HCT116 (cell line): ENCODE data around the gene NAGA. TPM values are rescaled to one million over a fixed set of nuclear protein-coding genes. Genes with fewer than 3 reads are reported as not detected.

Source experiments
- ATAC-seq: fragments of 200-7000 bp; cut with Tn5 transposase; 2 replicates; pipeline ENCODE4 v1.9.1; 2020; ENCODE audit warnings: mild to moderate bottlenecking, moderate library complexity
- BruUV-seq: library from RNA; stranded (reverse); fragments of 400-500 nt; replicated peaks from 2 replicates; lab custom pipeline; 2021; lab: Mats Ljungman, UMichigan
- CTCF ChIA-PET: fragments of 300-600 bp; sonication (Branson Sonifier 250); formaldehyde crosslinking; loops from one replicate; lab custom pipeline; 2021; ENCODE audit warnings: antibody characterized with exemption; lab: Charles Lee
- POLR2A ChIA-PET: fragments of 300-600, 350-600 bp; sonication (Branson Sonifier 250); formaldehyde crosslinking; loops from one replicate; lab custom pipeline; 2021; ENCODE audit warnings: antibody characterized with exemption; lab: Charles Lee
- RAD21 ChIA-PET, 2 experiments: fragments of 300-600 bp; sonication (Branson Sonifier 250); formaldehyde crosslinking; loops; one replicate each; lab custom pipeline; 2023; ENCODE audit warnings: low total read pairs in 2 of 2; ENCODE audit not compliant: uncharacterized antibody in 2 of 2, unreplicated experiment in 2 of 2, low non-redundant PET in 1 of 2; lab: Charles Lee
- DNase-seq: peaks from one replicate; pipeline ENCODE4 v3.0.0-alpha.2; 2010; ENCODE audit warnings: low read depth, low spot score
- H2AFZ ChIP-seq: fragments of 200-600 bp; shearing (Covaris generic), sonication (generic); 2 replicates; pipeline ENCODE4 v1.6.1; 2017; ENCODE audit warnings: low read depth, mixed run types, mixed read lengths, antibody characterized with exemption, low read length; ENCODE audit not compliant: poor library complexity, severe bottlenecking
- H3K27ac ChIP-seq: 2 replicates; pipeline ENCODE4 v1.5.1; 2012; ENCODE audit warnings: low read depth, low read length
- H3K27me3 ChIP-seq: fragments of 200-600 bp; sonication (generic); 2 replicates; pipeline ENCODE4 v1.6.1; 2016; ENCODE audit warnings: mixed run types, low read length, mixed read lengths; ENCODE audit not compliant: insufficient read depth
- H3K36me3 ChIP-seq, 2 experiments: fragments of 200-500 bp in 1 of 2; fragments of 200-600 bp in 1 of 2; sonication (Bioruptor generic) in 1 of 2; sonication (generic) in 1 of 2; 2 replicates each; pipeline versions ENCODE4 v1.5.1 to v1.6.1; 2014 to 2016; ENCODE audit warnings: low read length in 2 of 2, inconsistent platforms in 1 of 2, mixed read lengths in 1 of 2, mixed run types in 1 of 2; ENCODE audit not compliant: insufficient read depth in 2 of 2, control insufficient read depth in 1 of 2
- H3K4me1 ChIP-seq, 2 experiments: fragments of 200-600 bp in 1 of 2; sonication (generic) in 1 of 2; 2 replicates each; pipeline versions ENCODE4 v1.5.1 to v1.6.1; 2012 to 2017; ENCODE audit warnings: low read length in 2 of 2, inconsistent platforms in 1 of 2, mild to moderate bottlenecking in 1 of 2, mixed read lengths in 1 of 2, mixed run types in 1 of 2, moderate library complexity in 1 of 2; ENCODE audit not compliant: insufficient read depth in 2 of 2, control insufficient read depth in 1 of 2
- H3K4me2 ChIP-seq: fragments of 200-600 bp; sonication (generic); 2 replicates; pipeline ENCODE4 v1.6.1; 2017; ENCODE audit warnings: mixed run types, low read length, mixed read lengths
- H3K4me3 ChIP-seq, 2 experiments: fragments of 200-600 bp in 1 of 2; sonication (generic) in 1 of 2; replicated peaks in 1 of 2; 2 replicates each; pipeline ENCODE4 v1.5.1; 2011 to 2016; ENCODE audit warnings: low read length in 2 of 2, control low read depth in 1 of 2, low read depth in 1 of 2, mild to moderate bottlenecking in 1 of 2, mixed read lengths in 1 of 2, mixed run types in 1 of 2
- H3K79me2 ChIP-seq: fragments of 200-600 bp; sonication (generic); 2 replicates; pipeline ENCODE4 v1.6.1; 2017; ENCODE audit warnings: mild to moderate bottlenecking, mixed run types, low read length, moderate library complexity, mixed read lengths; ENCODE audit not compliant: insufficient read depth
- H3K9ac ChIP-seq: fragments of 200-600 bp; sonication (generic); 2 replicates; pipeline ENCODE4 v1.6.1; 2016; ENCODE audit warnings: low read length, mixed read lengths
- H3K9me2 ChIP-seq: fragments of 200-600 bp; sonication (generic), shearing (Covaris generic); 2 replicates; pipeline ENCODE4 v1.6.1; 2017; ENCODE audit warnings: mixed run types, mild to moderate bottlenecking, moderate library complexity; ENCODE audit not compliant: insufficient read depth
- H3K9me3 ChIP-seq, 2 experiments: fragments of 200-500 bp in 1 of 2; fragments of 200-600 bp in 1 of 2; sonication (Bioruptor generic) in 1 of 2; sonication (generic) in 1 of 2; 2 replicates each; pipeline ENCODE4 v1.6.1; 2014 to 2017; ENCODE audit warnings: low read length in 2 of 2, mixed read lengths in 2 of 2, inconsistent platforms in 1 of 2, low read depth in 1 of 2, mild to moderate bottlenecking in 1 of 2, mixed run types in 1 of 2, moderate library complexity in 1 of 2; ENCODE audit not compliant: control insufficient read depth in 1 of 2, insufficient read depth in 1 of 2
- H4K20me1 ChIP-seq: fragments of 200-600 bp; sonication (generic), shearing (Covaris generic); 2 replicates; pipeline ENCODE4 v1.6.1; 2017; ENCODE audit warnings: mixed run types, mild to moderate bottlenecking, moderate library complexity; ENCODE audit not compliant: insufficient read depth
- ATF3 ChIP-seq: IDR thresholded peaks from 2 replicates; pipeline ENCODE4 v1.6.1; 2012
- CBX3 ChIP-seq: IDR thresholded peaks from 2 replicates; pipeline ENCODE4 v1.6.1; 2012; ENCODE audit warnings: low read depth
- CEBPB ChIP-seq: IDR thresholded peaks from 2 replicates; pipeline ENCODE4 v1.6.1; 2012; ENCODE audit warnings: low read depth
- CTCF ChIP-seq, 3 experiments: fragments of 200-600 bp in 1 of 3; sonication (generic) in 1 of 3; IDR thresholded peaks in 2 of 3; conservative IDR thresholded peaks in 1 of 3; 2 replicates each; pipeline ENCODE4 v1.5.1; 2012 to 2017; ENCODE audit warnings: low read depth in 2 of 3, low read length in 2 of 3, antibody characterized with exemption in 1 of 3, borderline replicate concordance in 1 of 3, control low read depth in 1 of 3, mild to moderate bottlenecking in 1 of 3, mixed read lengths in 1 of 3, mixed run types in 1 of 3, moderate library complexity in 1 of 3; ENCODE audit not compliant: insufficient read depth in 1 of 3
- EGR1 ChIP-seq: IDR thresholded peaks from 2 replicates; pipeline ENCODE4 v1.6.1; 2012; ENCODE audit warnings: low read depth
- FOSL1 ChIP-seq: IDR thresholded peaks from 2 replicates; pipeline ENCODE4 v1.6.1; 2012; ENCODE audit warnings: low read depth
- JUND ChIP-seq: IDR thresholded peaks from 2 replicates; pipeline ENCODE4 v1.6.1; 2012
- MAX ChIP-seq: IDR thresholded peaks from 2 replicates; pipeline ENCODE4 v1.6.1; 2012
- POLR2AphosphoS5 ChIP-seq: IDR thresholded peaks from 2 replicates; pipeline ENCODE4 v1.6.1; 2011; ENCODE audit warnings: mild to moderate bottlenecking, low read depth, low read length, moderate library complexity
- REST ChIP-seq: IDR thresholded peaks from 2 replicates; pipeline ENCODE4 v1.6.1; 2012; ENCODE audit warnings: low read depth
- SRF ChIP-seq: IDR thresholded peaks from 2 replicates; pipeline ENCODE4 v1.6.1; 2012; ENCODE audit warnings: low read depth
- ZBTB33 ChIP-seq: IDR thresholded peaks from 2 replicates; pipeline ENCODE4 v1.6.1; 2011; ENCODE audit warnings: mild to moderate bottlenecking, low read length, moderate library complexity; ENCODE audit not compliant: insufficient replicate concordance; ENCODE audit errors: extremely low read depth
- intact Hi-C: fragments of 100-400 bp; cut with micrococcal nuclease; formaldehyde crosslinking; loops from 2 replicates; pipeline ENCODE4 v1.10.0; 2022
- total RNA-seq: library from RNA; stranded (reverse); gene quantifications from one replicate; pipeline ENCODE4 v1.2.1, GENCODE V29; 2021; ENCODE audit not compliant: unreplicated experiment

NAGA gene
- total RNA-seq, 1 experiment from 2014 or later, result 21.2 TPM

GRCh38 chr22:42050641-42051180 is 19.9 kb downstream of the NAGA start:
- Histone ChIP-seq H3K27ac (no peak overlapping the region), H4K20me1 (no peaks in the 10 kb centered on the region), H3K36me3 (no peaks in the 10 kb centered on the region), H3K9ac (no peak overlapping the region), H3K27me3 (no peaks in the 10 kb centered on the region), H3K4me2 (no peak overlapping the region), H3K79me2 (no peaks in the 10 kb centered on the region), H3K9me2 (no peaks in the 10 kb centered on the region), H3K9me3 (no peaks in the 10 kb centered on the region), H3K4me1 (no peaks in the 10 kb centered on the region), H2AFZ (no peak overlapping the region)
- ATAC-seq (no peak), DNase-seq (no peak)
- intact Hi-C loops, result no loop called here
- ChIA-PET CTCF (no interaction called here), RAD21 (no interaction called here)
- TF ChIP-seq CTCF (IDR thresholded peaks at IDR 0.05 in 2 of 3, conservative IDR thresholded peaks at IDR 0.05 in 1 of 3; ENCODE audit: borderline replicate concordance in 1 of 3, insufficient read depth in 1 of 3, low read depth in 2 of 3, low read length in 2 of 3) (no peak), MAX (no peak), POLR2AphosphoS5 (no peak), ATF3 (no peak), EGR1 (no peak), CBX3 (no peak), JUND (no peak), FOSL1 (no peak), ZBTB33 (no peak), CEBPB (no peak), REST (no peak), SRF (no peak)
- TF ChIP-seq, all 23 proteins: peak for 0
- no peak overlapping the region for H3K4me3 ChIP-seq
- no TSS peak for BruUV-seq
- POLR2A ChIA-PET, result no interaction called here
